SK-N-SH (cell line): ENCODE results near the gene ADAMTS10. TPM values are rescaled to one million over a fixed set of nuclear protein-coding genes. Genes with fewer than 3 reads are reported as not detected.

Source experiments
- CTCF ChIA-PET: fragments of 300-600, 350-600 bp; formaldehyde crosslinking; extraction: SDS; loops from one replicate; lab custom pipeline; 2021; lab: Yijun Ruan, JAX
- POLR2A ChIA-PET: fragments of 350-600 bp; sonication (Branson Sonifier 250); formaldehyde crosslinking; extraction: SDS; loops from one replicate; lab custom pipeline; 2020; ENCODE audit warnings: antibody characterized with exemption, inconsistent platforms; lab: Yijun Ruan, JAX
- DNase-seq: peaks from one replicate; pipeline ENCODE4 v3.0.0; 2012
- H2AFZ ChIP-seq: fragments of 200-600 bp; sonication (generic); 2 replicates; pipeline ENCODE4 v1.8.1; 2016; ENCODE audit warnings: antibody characterized with exemption, mild to moderate bottlenecking, low read depth
- H3F3A ChIP-seq: fragments of 200-600 bp; sonication (generic); replicated peaks from 2 replicates; pipeline ENCODE3; 2016; ENCODE audit warnings: antibody characterized with exemption, mild to moderate bottlenecking; ENCODE audit not compliant: insufficient read depth
- H3K27ac ChIP-seq, 2 experiments: fragments of 200-500 bp in 1 of 2; fragments of 200-600 bp in 1 of 2; sonication (Bioruptor generic) in 1 of 2; sonication (generic), shearing (Covaris generic) in 1 of 2; 2 replicates each; pipeline versions ENCODE4 v1.5.1 to v1.6.1; 2014 to 2016; ENCODE audit warnings: low read depth in 2 of 2, inconsistent platforms in 1 of 2, low read length in 1 of 2, mild to moderate bottlenecking in 1 of 2, mixed read lengths in 1 of 2
- H3K27me3 ChIP-seq: fragments of 200-600 bp; sonication (generic), shearing (Covaris generic); 2 replicates; pipeline ENCODE4 v1.6.1; 2016; ENCODE audit warnings: mixed run types; ENCODE audit not compliant: insufficient read depth
- H3K36me3 ChIP-seq, 2 experiments: fragments of 200-500 bp in 1 of 2; fragments of 200-600 bp in 1 of 2; sonication (Bioruptor generic) in 1 of 2; sonication (generic) in 1 of 2; replicated peaks in 1 of 2; 2 replicates each; pipeline versions ENCODE3 to v1.5.1; 2014 to 2016; ENCODE audit warnings: low read length in 1 of 2, mild to moderate bottlenecking in 1 of 2; ENCODE audit not compliant: insufficient read depth in 2 of 2, control insufficient read depth in 1 of 2
- H3K4me1 ChIP-seq, 2 experiments: fragments of 200-500 bp in 1 of 2; fragments of 200-600 bp in 1 of 2; sonication (Bioruptor generic) in 1 of 2; sonication (generic), shearing (Covaris generic) in 1 of 2; 2 replicates each; pipeline versions ENCODE4 v1.5.1 to v1.6.1; 2014 to 2016; ENCODE audit warnings: low read depth in 1 of 2, low read length in 1 of 2, mixed run types in 1 of 2; ENCODE audit not compliant: insufficient read depth in 2 of 2, control insufficient read depth in 1 of 2
- H3K4me2 ChIP-seq: fragments of 200-600 bp; sonication (generic), shearing (Covaris generic); 2 replicates; pipeline ENCODE4 v1.6.1; 2017; ENCODE audit warnings: mixed run types
- H3K4me3 ChIP-seq, 2 experiments: fragments of 200-500 bp in 1 of 2; fragments of 200-600 bp in 1 of 2; sonication (Bioruptor generic) in 1 of 2; sonication (generic), shearing (Covaris generic) in 1 of 2; 2 replicates each; pipeline versions ENCODE4 v1.5.1 to v1.8.1; 2014 to 2016; ENCODE audit warnings: low read depth in 2 of 2, inconsistent platforms in 1 of 2, low read length in 1 of 2, mild to moderate bottlenecking in 1 of 2, mixed read lengths in 1 of 2, moderate library complexity in 1 of 2
- H3K79me2 ChIP-seq: fragments of 200-600 bp; sonication (generic); 2 replicates; pipeline ENCODE4 v1.8.1; 2017; ENCODE audit warnings: mild to moderate bottlenecking; ENCODE audit not compliant: insufficient read depth
- H3K9ac ChIP-seq: fragments of 200-600 bp; sonication (generic); 2 replicates; pipeline ENCODE4 v1.6.1; 2017; ENCODE audit warnings: mixed run types
- H3K9me2 ChIP-seq: fragments of 200-600 bp; sonication (generic); 2 replicates; pipeline ENCODE4 v1.6.1; 2017; ENCODE audit warnings: mixed run types
- H3K9me3 ChIP-seq: fragments of 200-600 bp; sonication (generic); 2 replicates; pipeline ENCODE4 v1.6.1; 2017; ENCODE audit warnings: mixed run types, mild to moderate bottlenecking, moderate library complexity
- H4K20me1 ChIP-seq: fragments of 200-600 bp; sonication (generic); 2 replicates; pipeline ENCODE4 v1.6.1; 2017; ENCODE audit warnings: mild to moderate bottlenecking, mixed run types; ENCODE audit not compliant: insufficient read depth
- CHD2 ChIP-seq: fragments of 150-350 bp; IDR thresholded peaks from 2 replicates; pipeline ENCODE4 v1.6.1; 2018; ENCODE audit warnings: low read length; ENCODE audit not compliant: partially characterized antibody
- ELF1 ChIP-seq: IDR thresholded peaks from 2 replicates; pipeline ENCODE4 v1.4.0; 2012
- FOSL2 ChIP-seq: IDR thresholded peaks from 2 replicates; pipeline ENCODE4 v1.4.0; 2012; ENCODE audit warnings: low read depth, mild to moderate bottlenecking, moderate library complexity, borderline replicate concordance
- FOXJ3 ChIP-seq: sonication (generic); formaldehyde crosslinking; IDR thresholded peaks from 2 replicates; pipeline ENCODE4 v1.5.1; 2020; ENCODE audit warnings: mild to moderate bottlenecking, missing genetic modification reagents
- GATA2 ChIP-seq: sonication (generic); formaldehyde crosslinking; IDR thresholded peaks from 2 replicates; pipeline ENCODE4 v1.5.0; 2020; ENCODE audit warnings: mild to moderate bottlenecking, missing genetic modification reagents
- IRF3 ChIP-seq: fragments of 150-350 bp; IDR thresholded peaks from 2 replicates; pipeline ENCODE4 v1.6.1; 2016; ENCODE audit warnings: mild to moderate bottlenecking, low read depth, low read length
- JUND ChIP-seq: IDR thresholded peaks from 2 replicates; pipeline ENCODE4 v1.4.0; 2012
- MEF2A ChIP-seq: IDR thresholded peaks from 2 replicates; pipeline ENCODE4 v1.4.0; 2012; ENCODE audit warnings: low read depth, borderline replicate concordance
- MXI1 ChIP-seq: IDR thresholded peaks from 2 replicates; pipeline ENCODE4 v1.6.1; 2012; ENCODE audit warnings: mild to moderate bottlenecking, low read depth, low read length, improper control_type of control experiment
- NFIC ChIP-seq: IDR thresholded peaks from 2 replicates; pipeline ENCODE4 v1.4.0; 2012; ENCODE audit warnings: borderline replicate concordance
- PBX3 ChIP-seq: IDR thresholded peaks from 2 replicates; pipeline ENCODE4; 2012
- POLR2AphosphoS5 ChIP-seq: IDR thresholded peaks from 2 replicates; pipeline ENCODE4 v1.6.1; 2012; ENCODE audit warnings: low read depth, low read length
- SIN3A ChIP-seq: IDR thresholded peaks from 2 replicates; pipeline ENCODE4 v1.6.1; 2012; ENCODE audit warnings: low read depth, mild to moderate bottlenecking, low read length, moderate library complexity, borderline replicate concordance
- SMC3 ChIP-seq: IDR thresholded peaks from 2 replicates; pipeline ENCODE4 v1.6.1; 2012; ENCODE audit warnings: low read depth, low read length, improper control_type of control experiment
- TAF1 ChIP-seq: IDR thresholded peaks from 2 replicates; pipeline ENCODE4 v1.6.1; 2012; ENCODE audit warnings: low read depth, mild to moderate bottlenecking, low read length, moderate library complexity, borderline replicate concordance
- TCF12 ChIP-seq: IDR thresholded peaks from 2 replicates; pipeline ENCODE4 v1.4.0; 2012
- TEAD4 ChIP-seq: IDR thresholded peaks from 2 replicates; pipeline ENCODE4 v1.4.0; 2012; ENCODE audit warnings: mild to moderate bottlenecking, borderline replicate concordance; ENCODE audit not compliant: insufficient read depth
- USF2 ChIP-seq: fragments of 150-350 bp; IDR thresholded peaks from 2 replicates; pipeline ENCODE4 v1.6.1; 2017; ENCODE audit warnings: antibody characterized with exemption, low read length, low read depth, borderline replicate concordance
- YY1 ChIP-seq: IDR thresholded peaks from 2 replicates; pipeline ENCODE4 v1.4.0; 2012; ENCODE audit warnings: low read depth, mild to moderate bottlenecking
- ZBTB33 ChIP-seq: IDR thresholded peaks from 2 replicates; pipeline ENCODE4 v1.4.0; 2012; ENCODE audit warnings: low read depth, borderline replicate concordance
- WGBS: methylation state at CpG from one replicate; pipeline ENCODE4 v1.1.6; 2017; ENCODE audit warnings: low lambda C conversion rate; 5-methylcytosine and 5-hydroxymethylcytosine counted together
- polyA plus RNA-seq, 3 experiments: library from polyadenylated mRNA; depleted of rRNA; stranded (reverse); fragments of >200 nt; gene quantifications; 2 replicates each; pipeline ENCODE4 v1.2.3, GENCODE V29; 2012

ADAMTS10 gene
- polyA plus RNA-seq, 1 of the 3 experiments (the other 2 are of a cell fraction) = 3.6 TPM

- TF ChIP-seq USF2 (no peak), ZBTB33 (no peak), NFIC (no peak)
Measured at GRCh38 chr19:8640402-8641004, 30.0 kb upstream of the ADAMTS10 start (continued).

GRCh38 chr19:8639821-8640401 lies 29.4 kb upstream of the ADAMTS10 start:
- H3K27ac ChIP-seq = no peak overlapping the region
- 16% methylated on average over 5 of the region's 8 CpGs for WGBS
- DNase-seq = no peak

More at GRCh38 chr19:8639821-8640401, 29.4 kb upstream of the ADAMTS10 start:
- peaks cover 0 to 7% of the 10 kb centered on the region in 2 experiments; a peak in 1 of 4 replicates for H3K4me1 ChIP-seq
- H3K9me3 ChIP-seq = no peaks in the 10 kb centered on the region
- H3K27me3 ChIP-seq = peaks cover 8% of the 10 kb centered on the region; the same call in 1 of the 2 replicates
- ChIA-PET CTCF (interaction anchor here (8.0 kb wide), 1 partner anchor 60 kb away, joined by 49 read pairs; the partner anchor contains the start of gene MYO1F), POLR2A (no interaction called here)
- no peak overlapping the region for H3K4me3 ChIP-seq
- no peaks in the 10 kb centered on the region for H3K36me3 ChIP-seq
- TF ChIP-seq JUND (no peak), MEF2A (no peak), SMC3 (no peak), TCF12 (no peak), ZBTB33 (no peak), USF2 (no peak), CHD2 (no peak), IRF3 (no peak), PBX3 (no peak), MXI1 (no peak), TAF1 (no peak), POLR2AphosphoS5 (no peak), YY1 (no peak), ELF1 (no peak), FOSL2 (no peak), TEAD4 (no peak), SIN3A (no peak), GATA2 (no peak), FOXJ3 (CRISPR knock-in tag) (no peak)
- H3F3A ChIP-seq = no peaks in the 10 kb centered on the region
- H4K20me1 ChIP-seq = no peaks in the 10 kb centered on the region
- H3K9ac ChIP-seq = no peak overlapping the region
- no peaks in the 10 kb centered on the region for H3K79me2 ChIP-seq
- H3K4me2 ChIP-seq = no peak overlapping the region
- no peak overlapping the region for H2AFZ ChIP-seq
- no peaks in the 10 kb centered on the region for H3K9me2 ChIP-seq
